ENCODE data around the gene OR5K4.

Gene OR5K4, protein sequence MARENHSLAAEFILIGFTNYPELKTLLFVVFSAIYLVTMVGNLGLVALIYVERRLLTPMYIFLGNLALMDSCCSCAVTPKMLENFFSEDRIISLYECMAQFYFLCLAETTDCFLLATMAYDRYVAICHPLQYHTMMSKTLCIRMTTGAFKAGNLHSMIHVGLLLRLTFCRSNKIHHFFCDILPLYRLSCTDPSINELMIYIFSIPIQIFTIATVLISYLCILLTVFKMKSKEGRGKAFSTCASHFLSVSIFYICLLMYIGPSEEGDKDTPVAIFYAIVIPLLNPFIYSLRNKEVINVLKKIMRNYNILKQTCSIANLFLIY

DNA sequence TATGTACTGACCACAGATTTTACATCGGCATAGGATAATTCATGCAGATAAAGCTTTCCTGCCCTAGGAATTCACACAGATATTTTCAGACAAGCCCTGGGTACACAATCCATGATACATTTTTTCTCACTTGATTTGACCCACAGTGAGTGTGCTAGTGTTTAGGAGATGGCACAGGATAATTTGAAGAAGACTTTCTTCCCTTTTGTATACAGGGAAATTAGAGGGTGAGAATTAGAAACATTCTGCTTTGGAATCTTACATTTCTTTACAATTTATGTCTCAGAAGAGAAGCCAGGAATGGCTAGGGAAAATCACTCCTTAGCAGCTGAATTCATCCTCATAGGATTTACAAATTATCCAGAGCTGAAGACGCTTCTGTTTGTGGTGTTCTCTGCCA lies at the start of gene OR5K4:
Gene OR5K4, plus strand, starts transcription at position 301 of the 400 bp plus-strand sequence. Its CDS starts 0 bp downstream, at position 301.
- no peak for DNase-seq

DNA sequence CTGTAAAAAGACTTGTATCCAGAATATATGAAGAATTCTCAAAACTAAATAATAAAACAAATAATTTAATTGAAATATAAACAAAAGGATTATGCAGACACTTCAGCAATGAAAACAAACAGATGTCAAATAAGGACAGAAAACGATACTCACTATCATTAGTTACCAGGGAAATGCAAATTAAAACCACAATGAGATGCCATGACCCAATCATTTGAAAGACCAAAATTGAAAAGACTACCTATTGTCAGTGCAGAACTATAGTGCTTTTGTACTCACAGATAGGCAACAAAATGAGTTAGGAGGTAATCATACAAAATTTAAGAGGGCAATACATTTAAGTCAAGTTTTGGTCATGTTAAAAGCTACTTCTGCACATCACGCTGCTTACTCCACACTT lies 31.6 kb upstream of the OR5K4 start:
- DNase-seq, result no peak

DNA sequence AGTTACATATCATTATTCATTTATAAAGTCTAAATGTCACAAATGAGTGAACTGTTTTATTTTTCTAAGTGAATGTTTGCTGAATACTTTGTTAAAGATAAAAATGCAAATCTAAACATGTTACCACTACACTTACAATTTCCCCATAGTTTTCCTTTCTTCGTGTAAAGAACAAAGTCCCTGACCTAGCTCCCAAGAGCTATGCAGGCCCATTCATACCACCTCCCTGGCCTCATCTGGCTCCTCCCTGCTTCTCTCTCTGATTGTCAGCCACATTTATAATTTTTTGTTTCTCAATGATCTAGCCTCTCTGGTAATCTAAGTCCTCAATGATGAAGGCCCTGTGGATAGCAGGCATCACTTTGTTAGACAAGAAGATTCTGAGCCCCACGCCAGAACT lies 31.0 kb upstream of the OR5K4 start:
- DNase-seq, result no peak

DNA sequence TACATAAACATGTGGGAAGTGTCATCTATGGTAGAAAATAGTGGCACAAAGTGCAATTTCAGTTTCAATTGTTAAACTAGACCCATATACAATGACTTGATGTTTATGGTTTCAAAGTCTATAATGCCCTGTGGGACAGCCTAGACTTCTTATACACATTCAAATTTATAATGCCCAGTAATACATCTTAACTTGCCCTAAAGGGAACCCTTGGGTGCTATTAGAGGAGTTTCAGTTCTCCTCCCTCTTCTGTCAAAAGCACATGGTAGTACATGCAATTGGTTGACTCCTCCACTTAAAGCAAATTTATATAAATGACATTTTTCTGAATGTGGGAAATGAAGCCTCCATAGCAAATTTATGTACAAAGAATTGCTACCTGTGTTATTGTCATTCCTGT lies 30.2 kb upstream of the OR5K4 start:
- no peak for DNase-seq

DNA sequence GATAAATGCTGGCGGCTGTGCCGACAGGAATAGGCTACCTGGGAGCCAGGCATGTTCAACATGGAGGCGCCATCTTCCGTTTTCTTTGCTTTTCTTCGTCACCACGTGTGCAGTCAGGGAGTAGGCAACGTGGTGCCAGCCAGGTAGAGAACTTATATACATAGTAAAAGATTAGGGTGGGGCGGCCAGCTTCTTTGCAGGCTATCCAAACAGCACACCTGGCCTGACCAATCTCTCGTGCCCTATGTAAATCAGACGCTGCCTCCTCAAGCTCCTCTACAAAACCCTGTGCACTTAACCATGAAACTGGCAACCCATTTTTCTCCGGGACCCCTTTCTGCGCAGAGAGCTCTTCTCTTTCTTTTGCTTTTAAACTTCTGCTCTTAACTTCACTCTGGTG lies 28.6 kb upstream of the OR5K4 start:
- no peak for DNase-seq

DNA sequence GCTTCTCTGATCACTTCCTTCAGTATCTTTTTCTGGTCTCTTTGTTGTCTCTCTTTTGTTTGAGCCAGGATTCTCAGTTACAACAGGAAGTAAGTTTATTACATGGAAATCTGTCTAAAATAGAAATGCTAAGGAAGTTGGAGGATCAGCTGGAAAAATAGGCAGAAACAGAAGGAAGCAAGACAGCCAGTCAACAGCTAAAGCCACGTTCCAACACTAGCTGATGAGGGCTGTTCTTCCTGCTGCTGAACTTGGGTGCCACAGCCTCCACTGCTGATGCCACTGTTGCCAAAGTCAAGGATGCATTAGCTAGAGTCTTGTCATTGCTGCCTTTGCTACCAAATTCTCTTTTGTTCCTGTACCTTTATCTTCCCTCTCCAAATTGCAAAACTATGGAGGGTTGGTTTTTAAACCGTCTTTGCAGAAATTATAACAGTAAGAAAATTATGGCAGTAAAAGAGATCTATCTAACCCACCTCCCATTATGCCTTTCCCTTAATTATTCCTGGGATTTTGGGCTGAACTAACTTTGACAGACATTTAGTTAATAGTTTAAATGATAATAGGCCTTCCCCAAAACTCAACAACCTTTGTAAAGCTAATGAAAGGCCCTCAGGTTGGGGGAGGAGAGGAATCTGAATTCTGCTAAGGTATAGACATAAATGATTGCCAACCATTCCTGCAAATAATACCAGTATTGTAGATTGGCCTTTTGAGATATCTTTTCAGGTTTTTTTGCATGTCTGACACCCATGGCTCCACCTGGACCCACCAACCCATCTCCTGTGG lies 27.4 kb upstream of the OR5K4 start:
- no peak for DNase-seq

DNA sequence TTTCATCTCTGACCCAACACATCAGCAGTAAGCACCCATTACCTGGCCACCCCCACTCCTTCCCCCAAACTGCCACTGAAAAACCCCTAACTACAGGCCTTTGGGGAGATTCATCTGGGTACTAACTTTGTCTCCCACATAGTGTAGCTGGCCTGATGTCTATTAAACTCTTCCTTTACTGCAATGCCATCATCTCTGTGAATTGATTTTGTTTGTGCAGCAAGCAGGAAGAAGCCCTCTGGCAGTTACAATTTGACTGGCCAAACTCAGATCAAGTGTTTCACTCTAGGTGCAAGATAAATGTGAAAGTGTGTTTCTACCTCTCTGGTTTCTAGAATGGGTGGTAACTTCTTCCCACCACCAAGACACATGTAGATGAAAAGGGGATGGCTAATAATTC lies 26.7 kb upstream of the OR5K4 start:
- peak; percentile 75 for DNase-seq

DNA sequence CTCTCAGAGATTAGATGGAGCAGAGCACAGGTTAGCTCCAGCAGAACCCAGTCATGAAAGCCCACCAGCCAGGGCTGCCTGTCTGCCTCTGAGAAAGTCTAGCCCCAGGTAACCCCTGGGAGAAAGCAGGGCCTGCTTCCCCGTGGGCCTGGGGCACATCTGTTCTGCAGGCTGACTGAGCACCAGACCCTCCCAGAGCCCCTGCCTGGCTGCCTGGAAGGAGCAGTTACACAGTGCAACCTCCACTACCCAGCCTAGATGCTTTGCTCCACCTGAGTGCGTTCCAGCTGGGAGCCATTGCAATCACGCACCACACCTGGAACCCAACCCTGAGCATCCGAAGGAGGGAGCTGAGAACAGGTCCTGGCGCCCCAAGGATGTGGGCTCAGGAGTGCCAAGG lies 24.7 kb upstream of the OR5K4 start:
- no peak for DNase-seq

DNA sequence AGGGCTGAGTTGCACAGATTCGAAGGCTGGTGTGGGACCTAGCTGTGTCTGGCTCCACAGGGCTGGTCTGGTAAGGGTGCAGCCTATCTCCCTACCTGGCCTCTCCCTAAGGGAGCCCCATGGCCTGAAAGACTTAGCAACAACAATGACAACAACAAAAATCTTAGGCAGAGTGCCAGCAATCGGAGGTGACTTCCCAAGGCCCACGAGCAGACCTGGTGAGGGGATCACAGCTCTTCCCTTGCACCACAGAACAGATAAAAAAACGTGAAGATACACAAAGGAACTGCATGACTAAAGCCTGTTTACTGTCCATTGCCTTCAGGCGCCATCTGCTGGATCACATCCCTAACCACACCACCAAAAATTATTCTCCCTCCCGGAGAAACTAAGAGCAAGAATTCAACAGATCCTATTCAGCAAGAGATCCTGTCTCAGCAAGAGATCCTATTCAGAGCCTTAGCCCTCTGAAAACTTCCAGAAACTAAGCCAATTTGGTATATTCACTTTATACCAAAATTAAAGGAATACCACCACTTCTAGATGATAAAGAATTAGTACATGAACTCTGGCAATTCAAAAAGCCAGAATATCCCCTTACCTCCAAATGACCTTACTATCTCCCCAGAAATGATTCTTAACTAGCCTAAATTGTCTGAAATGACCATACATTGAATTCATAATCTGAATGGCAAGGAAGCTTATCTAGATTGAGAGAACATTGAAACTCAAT lies 24.1 kb upstream of the OR5K4 start:
- peak; percentile 69 for DNase-seq

DNA sequence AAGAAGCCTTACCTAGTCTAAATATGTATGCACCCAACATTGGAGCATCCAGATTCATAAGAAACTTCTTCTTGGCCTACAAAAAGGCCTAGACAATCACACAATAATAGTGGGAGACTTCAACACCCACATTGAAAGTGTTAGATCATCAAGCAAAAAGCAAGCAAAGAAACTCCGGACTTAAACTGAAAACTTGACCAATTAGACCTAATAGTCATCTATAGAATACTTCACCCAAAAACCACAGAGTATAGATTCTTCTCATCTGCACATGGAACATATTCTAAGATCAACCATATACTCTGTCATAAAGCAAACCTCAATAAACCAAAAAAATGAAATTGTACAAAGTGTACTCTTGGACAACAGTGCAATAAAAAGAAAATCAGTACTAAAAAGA lies 22.3 kb upstream of the OR5K4 start:
- peak; percentile 35 for DNase-seq

DNA sequence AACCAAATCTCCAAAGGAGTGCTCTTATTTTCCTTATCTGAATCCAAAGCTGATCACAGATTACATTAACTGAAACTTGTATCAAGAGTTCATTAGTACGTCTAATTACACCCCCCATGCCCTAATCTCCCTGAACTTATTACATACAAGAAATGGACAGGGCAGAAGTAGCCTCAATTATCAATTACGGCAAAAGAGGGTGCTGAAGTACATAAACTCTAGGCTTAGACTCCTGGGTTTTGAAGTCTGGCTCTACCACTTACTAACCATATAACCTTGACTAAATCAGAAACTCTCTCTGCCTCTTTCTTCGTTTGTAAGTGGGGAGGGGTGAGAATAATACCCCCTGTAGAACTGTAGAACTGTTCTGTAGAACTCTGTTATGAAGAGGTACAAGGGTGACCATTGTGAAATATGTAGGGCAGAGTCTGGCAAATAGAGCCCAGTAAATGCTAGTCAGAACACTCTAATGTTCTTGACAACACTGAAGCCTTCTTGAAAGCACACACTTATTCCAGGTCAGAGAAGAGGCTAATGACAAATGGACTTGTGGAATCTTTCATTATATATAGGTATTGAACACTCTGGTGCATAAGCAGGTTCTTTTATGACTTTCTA lies 19.6 kb upstream of the OR5K4 start:
- DNase-seq, result no peak

DNA sequence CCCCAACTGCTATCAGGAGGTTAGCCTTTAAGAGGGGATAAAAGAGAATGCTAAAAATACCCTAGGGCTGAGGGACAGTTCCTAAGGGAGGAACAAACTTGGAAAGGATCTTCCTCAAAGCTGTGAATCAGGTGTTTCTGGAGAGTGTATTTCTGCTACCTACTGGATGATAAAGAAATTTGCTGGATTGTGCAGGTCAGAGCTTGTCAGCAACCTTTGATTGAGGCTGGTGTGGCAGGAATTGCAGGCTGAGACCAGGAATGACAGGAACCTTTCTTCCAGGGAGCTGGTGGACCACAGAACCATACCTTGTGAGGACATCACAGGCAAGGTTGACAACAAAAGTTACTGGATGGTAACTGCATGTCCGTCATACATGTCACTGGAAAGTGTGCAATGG lies 14.6 kb upstream of the OR5K4 start:
- DNase-seq, result no peak

DNA sequence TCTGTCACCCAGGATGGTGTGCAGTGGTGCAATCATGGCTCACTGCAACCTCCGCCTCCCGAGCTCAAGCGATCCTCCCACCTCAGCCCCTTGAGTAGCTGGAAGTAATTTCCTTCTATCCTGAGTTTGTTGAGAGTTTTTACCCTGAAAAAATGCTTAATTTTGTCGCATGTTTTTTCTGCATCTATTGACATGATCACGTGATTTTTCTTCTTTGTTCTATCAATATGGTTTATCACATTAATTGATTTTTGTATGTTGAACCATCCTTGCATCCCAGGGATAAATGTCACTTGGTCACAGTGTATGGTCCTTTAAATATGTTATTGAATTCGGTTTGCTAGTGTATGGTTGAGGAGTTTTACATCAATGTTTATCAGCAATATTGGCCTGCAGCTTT lies 11.9 kb upstream of the OR5K4 start:
- DNase-seq, result no peak

DNA sequence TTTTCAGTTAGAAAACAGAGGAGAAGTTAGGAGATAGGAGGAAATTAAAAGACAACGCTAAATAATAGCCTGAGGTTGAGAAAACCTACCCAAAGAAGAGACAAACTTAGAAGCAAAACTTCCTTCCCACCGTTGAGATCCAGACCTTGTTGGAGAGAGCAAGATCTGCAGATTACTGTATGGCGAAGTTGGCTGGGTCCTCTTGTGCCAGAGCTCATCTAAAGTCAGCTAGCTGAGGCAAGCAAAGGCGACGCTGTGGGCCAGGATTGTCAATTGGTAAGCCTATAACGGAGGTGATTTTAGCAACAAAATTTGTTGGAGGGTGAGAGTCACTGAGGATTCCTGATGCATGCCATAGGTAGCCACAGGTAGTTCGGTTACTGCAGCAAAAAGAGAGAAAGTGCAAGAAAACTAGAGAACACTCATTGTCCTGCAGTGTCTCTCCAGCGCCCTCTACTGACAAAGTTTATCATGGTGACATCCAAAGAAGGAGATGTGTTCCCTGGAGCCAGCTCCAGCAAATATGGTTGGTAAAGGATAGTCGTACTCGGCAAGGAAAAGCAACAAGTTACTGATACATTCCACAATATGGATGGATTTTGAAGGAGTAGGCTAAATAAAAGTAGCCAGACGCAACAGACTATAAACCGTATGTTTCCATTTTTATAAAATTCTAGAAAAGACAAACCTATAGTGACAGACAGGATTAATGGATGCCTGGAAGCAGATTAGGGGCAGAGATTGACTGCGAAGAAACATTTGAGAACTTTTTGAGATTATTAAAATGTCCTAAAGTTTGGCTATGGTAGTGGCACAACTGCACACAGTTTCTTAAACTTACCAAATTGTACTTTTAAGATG lies 9.8 kb upstream of the OR5K4 start:
- peak; percentile 77 for DNase-seq

DNA sequence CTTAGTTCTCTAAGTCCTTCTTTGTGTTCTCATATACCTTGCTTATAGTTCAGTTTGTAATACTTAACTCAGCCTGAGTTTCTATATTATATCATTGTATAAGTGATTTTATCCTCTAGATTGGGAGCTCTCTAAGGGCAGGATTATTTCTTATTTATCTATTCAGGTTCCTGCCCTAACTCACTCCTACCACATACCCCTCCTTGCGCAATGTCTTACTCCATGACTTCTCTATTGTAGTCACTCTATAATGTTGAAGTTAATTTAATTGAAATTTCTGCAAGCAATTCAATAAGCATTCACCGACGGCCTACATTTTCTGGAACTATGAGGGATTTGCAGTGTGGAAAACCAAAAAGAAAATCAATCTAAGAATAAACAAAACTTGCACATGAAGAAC lies 3.6 kb upstream of the OR5K4 start:
- DNase-seq, result no peak

DNA sequence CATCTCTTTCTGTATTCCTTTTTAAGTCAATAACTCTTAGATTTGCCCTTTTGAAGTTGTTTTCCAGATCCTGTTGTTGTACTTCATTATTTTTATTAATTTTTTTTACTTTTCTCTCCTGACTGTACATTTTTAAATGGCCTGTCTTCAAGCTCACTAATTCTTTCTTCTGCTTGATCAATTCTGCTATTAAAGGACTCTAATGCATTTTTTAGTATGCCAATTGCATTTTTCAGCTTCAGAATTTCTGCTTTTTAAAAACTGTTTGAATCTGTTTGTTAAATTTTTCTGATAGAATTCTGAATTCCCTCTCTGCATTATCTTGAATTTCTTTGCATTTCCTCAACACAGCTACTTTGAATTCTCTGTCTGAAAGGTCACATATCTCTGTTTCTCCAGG lies 5.6 kb downstream of the OR5K4 start:
- no peak for DNase-seq

DNA sequence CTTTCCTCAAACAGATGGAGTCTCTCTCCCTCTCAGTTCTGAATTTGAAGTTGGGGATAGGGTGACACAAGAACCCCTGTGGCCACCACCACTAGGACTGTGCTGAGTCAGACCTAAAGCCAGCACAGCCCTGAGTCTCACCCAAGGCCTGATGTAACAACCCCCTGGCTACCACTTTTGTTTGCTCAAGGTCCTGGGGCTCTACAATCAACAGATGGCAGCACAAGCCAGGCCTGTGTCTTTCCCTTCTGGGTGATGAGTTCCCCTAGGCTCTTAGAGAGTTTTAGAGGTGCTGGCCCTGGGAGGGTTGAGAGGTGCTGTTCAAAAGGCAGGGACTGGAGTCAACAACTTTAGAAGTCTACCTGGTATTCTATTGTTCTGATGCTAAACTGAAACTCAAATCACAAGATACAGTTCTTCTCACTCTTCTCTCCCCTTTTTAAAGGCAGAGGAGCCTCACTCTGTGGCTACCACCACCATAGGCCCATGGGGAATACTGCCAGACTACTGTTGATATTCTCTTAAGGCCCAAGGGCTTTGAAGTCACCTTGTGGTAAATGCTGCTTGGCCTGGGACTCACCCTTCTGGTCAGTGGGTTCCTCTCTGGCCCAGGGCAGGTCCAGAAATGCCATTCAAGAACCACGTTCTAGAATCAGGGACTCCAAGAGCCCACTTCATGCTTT lies 6.5 kb downstream of the OR5K4 start:
- DNase-seq, result peak; percentile 53

DNA sequence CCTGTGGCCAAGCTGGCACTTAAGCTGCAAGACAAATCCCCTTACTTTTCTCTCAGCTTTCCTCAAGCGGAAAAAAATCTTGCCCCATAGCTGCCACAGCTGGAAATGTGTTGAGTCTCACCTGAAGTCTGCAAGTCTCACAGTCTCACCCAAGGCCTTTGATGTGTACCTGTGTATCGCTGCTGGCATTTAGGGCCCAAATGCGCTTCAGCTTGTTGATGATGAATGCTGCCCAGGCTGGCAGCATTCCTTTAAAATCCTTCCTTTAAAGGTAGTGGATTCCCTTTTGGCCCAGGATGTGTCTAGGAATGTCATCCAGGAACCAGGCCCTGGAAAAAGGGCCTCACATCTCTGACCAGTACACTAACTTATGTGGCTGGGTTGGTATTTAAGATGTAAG lies 7.0 kb downstream of the OR5K4 start:
- DNase-seq, result no peak

DNA sequence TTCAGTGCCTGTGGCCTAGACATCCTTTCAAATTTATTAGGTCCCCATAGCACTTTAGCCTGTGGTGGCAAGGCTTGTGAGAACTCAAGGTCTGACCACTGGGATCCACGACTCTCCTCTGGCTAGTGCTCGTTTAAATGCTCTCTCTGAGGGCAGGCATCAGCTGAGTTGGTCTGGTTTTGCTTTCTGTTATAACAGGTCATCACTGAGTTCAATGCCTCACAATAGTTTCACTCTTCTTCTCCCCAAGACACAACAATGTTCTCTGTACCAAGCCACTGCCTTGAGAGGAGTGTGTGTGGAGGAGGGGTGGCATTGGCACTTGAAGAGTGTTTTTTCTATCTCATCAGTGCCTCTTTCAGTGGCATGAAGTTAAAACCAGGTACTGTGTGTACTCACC lies 7.6 kb downstream of the OR5K4 start:
- no peak for DNase-seq

DNA sequence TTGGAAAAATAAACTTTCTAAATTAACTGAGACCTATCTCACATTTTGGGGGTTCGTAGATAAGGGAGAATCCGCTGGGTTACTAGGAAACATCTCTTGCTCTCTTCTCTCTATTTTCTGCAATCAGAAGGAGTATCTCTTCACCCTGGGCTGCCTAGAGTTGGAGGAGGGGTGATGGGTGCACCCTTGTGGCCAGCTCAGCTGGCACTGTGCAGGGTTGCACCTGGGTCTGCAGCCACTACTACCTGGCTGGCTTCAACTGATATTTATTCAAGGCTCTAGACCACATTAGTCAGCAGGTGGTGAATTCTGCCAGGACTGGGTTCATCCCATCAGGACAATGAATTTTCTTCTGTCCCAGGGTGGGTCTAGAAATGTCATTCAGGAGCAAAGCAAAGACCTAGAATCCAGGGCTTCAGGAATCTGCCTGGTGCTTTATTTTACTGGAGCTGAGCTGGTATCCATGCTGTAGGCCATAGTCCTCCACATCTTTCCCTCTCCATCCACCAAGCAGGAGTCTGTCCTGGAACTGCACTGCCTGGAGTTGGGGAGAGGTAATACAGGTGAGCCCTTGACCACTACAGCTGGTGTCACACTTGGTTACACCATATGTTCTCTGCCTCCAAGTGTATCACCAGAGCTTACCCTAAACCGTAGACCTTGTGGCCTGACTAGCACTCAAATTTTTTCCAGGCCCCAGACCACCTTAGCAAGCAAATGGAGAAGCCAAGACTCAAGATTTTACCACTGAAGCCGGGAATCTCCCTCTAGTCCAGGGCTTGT lies 14.0 kb downstream of the OR5K4 start:
- no peak for DNase-seq

DNA sequence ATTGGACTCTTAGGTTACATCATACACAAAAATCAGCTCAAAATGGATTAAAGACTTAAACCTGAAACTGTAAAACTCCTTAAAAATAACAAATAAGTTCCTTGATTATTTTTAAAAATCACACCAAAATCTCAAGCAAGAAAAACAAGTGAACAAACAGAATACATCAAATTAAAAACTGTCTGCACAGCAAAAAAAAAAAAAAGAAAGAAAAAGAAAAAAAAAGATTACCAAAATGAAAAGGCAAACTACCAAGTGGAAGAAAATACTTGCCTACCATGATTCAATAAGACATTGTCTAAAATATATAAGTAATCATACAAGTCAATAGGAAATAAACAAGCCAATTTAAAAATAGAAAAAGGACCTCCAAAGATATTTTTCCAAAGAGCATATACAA lies 17.5 kb downstream of the OR5K4 start:
- DNase-seq, result no peak

Data from activated CD4-positive, alpha-beta T cell treated with anti-CD3 and anti-CD28 coated beads, Interleukin-2, Interleukin-6, amounts not matched to agents 100 ng/mL and 50 ng/mL, durations not matched to agents 16 hours and 8 hours (primary cell).